IPS-15b (cell line): ENCODE data around the gene PDE6D.

Experiments
- H3K27me3 ChIP-seq: one replicate; pipeline ENCODE4 v1.6.1; 2013; ENCODE audit warnings: low read length; ENCODE audit not compliant: control insufficient read depth, insufficient read depth
- H3K36me3 ChIP-seq: one replicate; pipeline ENCODE4 v1.6.1; 2013; ENCODE audit warnings: low read length; ENCODE audit not compliant: control insufficient read depth, insufficient read depth
- H3K4me1 ChIP-seq: one replicate; pipeline ENCODE4 v1.6.1; 2013; ENCODE audit warnings: mild to moderate bottlenecking, low read length; ENCODE audit not compliant: control insufficient read depth, insufficient read depth
- H3K4me3 ChIP-seq: one replicate; pipeline ENCODE4 v1.5.1; 2013; ENCODE audit warnings: low read depth, low read length
- H3K9ac ChIP-seq: one replicate; pipeline ENCODE4 v1.6.1; 2013; ENCODE audit warnings: low read depth, mild to moderate bottlenecking, low read length
- H3K9me3 ChIP-seq: one replicate; pipeline ENCODE4 v1.6.1; 2013; ENCODE audit warnings: mild to moderate bottlenecking, low read length; ENCODE audit not compliant: control insufficient read depth, insufficient read depth

Gene PDE6D

DNA sequence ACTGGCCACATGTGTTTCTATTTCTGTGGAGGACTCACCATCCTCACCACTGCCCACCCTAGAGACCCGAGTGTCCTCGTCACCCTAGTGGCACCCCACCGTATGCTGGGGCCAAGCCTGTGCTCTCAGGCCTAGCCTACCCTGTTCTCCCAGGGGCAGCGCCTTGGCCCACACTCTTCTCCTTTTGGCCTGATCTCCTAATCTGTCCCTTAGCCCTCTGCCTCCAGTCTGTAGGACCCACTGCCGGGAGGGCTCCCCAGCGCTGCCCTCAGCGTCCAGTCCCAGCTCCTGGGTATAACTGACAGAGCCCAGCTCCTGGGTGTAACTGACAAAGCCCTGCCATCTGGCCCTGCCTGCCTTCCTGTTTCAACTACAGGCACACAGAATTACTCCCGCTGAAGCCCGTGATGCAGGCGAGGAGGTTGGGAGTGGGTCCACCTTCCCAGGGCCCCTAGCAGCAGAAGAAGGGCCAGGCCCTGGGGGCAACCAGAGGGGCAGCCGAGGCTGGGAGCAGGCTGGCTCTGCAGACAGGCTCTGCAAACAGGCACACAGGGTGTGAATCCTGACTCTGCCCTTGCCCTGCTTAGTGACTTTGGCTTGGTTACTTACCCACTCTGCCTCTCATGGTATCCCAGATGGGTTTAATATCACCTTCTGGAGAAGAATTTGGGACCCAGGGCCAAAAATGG lies 98.3 kb downstream of the PDE6D start:
- peaks cover 11% of the 10 kb centered on the region for H3K4me1 ChIP-seq
- peaks cover 2% of the 10 kb centered on the region for H3K36me3 ChIP-seq
- no peak overlapping the region for H3K9ac ChIP-seq
- H3K27me3 ChIP-seq, result no peaks in the 10 kb centered on the region
- no peaks in the 10 kb centered on the region for H3K9me3 ChIP-seq
- H3K4me3 ChIP-seq, result no peak overlapping the region
